ENCODE measurements around the gene EPN1. TPM values are rescaled to one million over a fixed set of nuclear protein-coding genes. Genes with fewer than 3 reads are reported as not detected.

Gene EPN1
- total and polyA plus RNA-seq, 2 of the 8 experiments (the other 6 are each of a cell fraction or from before 2014, with no cell fraction given), result 49.6 to 200 TPM

GRCh38 chr19:55680339-55681130 lies 5.5 kb downstream of the EPN1 start:
- H3K27ac ChIP-seq (ENCODE audit: low read depth, low read length), result no peak overlapping the region
- H4K20me1 ChIP-seq (replicated peaks in 1 of 2; ENCODE audit: control insufficient read depth in 1 of 2, insufficient read depth in 2 of 2, low read length in 2 of 2), result peaks cover 10 to 35% of the 10 kb centered on the region in 2 experiments
- no peaks in the 10 kb centered on the region for H3K27me3 ChIP-seq (replicated peaks in 1 of 4; ENCODE audit: control insufficient read depth in 3 of 4, extremely low read depth in 1 of 4, insufficient read depth in 3 of 4, low read length in 3 of 4)
- H3K36me3 ChIP-seq (ENCODE audit: control insufficient read depth in 2 of 4, insufficient read depth in 4 of 4, low read length in 3 of 4), result peaks cover 7 to 32% (median 23%) of the 10 kb centered on the region in 4 experiments; a peak in 7 of 8 replicates
- H3K14ac ChIP-seq (ENCODE audit: insufficient read length), result no peak overlapping the region
- no peak overlapping the region for H2BK12ac ChIP-seq (ENCODE audit: low read depth, low read length)
- peaks cover 4% of the 10 kb centered on the region; the same call in 1 of the 2 replicates for H3K23me2 ChIP-seq (ENCODE audit: low read depth, low read length)
- no peak overlapping the region; the same call in 1 of the 2 replicates for H2BK5ac ChIP-seq (ENCODE audit: low read depth, low read length)
- no peaks in the 10 kb centered on the region for H3K9me3 ChIP-seq (ENCODE audit: insufficient read depth in 2 of 2, low read depth in 1 of 2, low read length in 1 of 2)
- no peak overlapping the region for H4K91ac ChIP-seq (replicated peaks; ENCODE audit: insufficient read length, low read length)
- H3K79me2 ChIP-seq (ENCODE audit: control insufficient read depth in 1 of 2, insufficient read depth in 2 of 2, low read length in 2 of 2), result peaks cover 19 to 71% of the 10 kb centered on the region in 2 experiments
- POLR2A ChIA-PET (ENCODE audit: partially characterized antibody), result interaction anchor here (0.8 to 1.0 kb wide), 3 partner anchors 9 to 18 kb away, joined by 3 read pairs; no protein-coding TSS in a partner anchor
- FAIRE-seq (no peak), DNase-seq (ENCODE audit: low read depth in 1 of 2, low spot score in 2 of 2) (no peak)
- no peak overlapping the region for H3K4me3 ChIP-seq (ENCODE audit: extremely low read depth in 1 of 4, insufficient read depth in 2 of 4, low read depth in 3 of 4, low read length in 4 of 4)
- H2BK15ac ChIP-seq (ENCODE audit: low read length), result no peak overlapping the region
- TF ChIP-seq, protein P1, sequence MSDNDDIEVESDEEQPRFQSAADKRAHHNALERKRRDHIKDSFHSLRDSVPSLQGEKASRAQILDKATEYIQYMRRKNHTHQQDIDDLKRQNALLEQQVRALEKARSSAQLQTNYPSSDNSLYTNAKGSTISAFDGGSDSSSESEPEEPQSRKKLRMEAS (IDR thresholded peaks at IDR 0.05), result no peak
- TF ChIP-seq RNF2 (IDR thresholded peaks at IDR 0.05; ENCODE audit: borderline replicate concordance, low read depth, low read length, missing control alignments, poor library complexity, severe bottlenecking), result no peak
- TF ChIP-seq JUN (IDR thresholded peaks at IDR 0.05; ENCODE audit: low read depth, low read length), result no peak
- no peak for TF ChIP-seq RBBP5 (IDR thresholded peaks at IDR 0.05; ENCODE audit: borderline replicate concordance, low read depth, low read length)
- TF ChIP-seq SAP30 (IDR thresholded peaks at IDR 0.05; ENCODE audit: insufficient read depth, insufficient replicate concordance, low read length), result no peak
- TF ChIP-seq RXRA (IDR thresholded peaks at IDR 0.05; ENCODE audit: insufficient read depth, low read depth, low read length), result no peak
- TF ChIP-seq MAFK (IDR thresholded peaks at IDR 0.05; ENCODE audit: low read depth, low read length), result no peak
- no peak for TF ChIP-seq SUZ12 (IDR thresholded peaks at IDR 0.05; ENCODE audit: low read length)
- H3K18ac ChIP-seq (ENCODE audit: extremely low read depth, low read length), result no peak overlapping the region
- no peak overlapping the region for H3K56ac ChIP-seq (replicated peaks; ENCODE audit: insufficient read length, low read depth, low read length)
- H4K5ac ChIP-seq (ENCODE audit: insufficient read length, low read depth, low read length), result no peak overlapping the region
- no peak overlapping the region for H2AFZ ChIP-seq (ENCODE audit: low read length)
- H3K79me1 ChIP-seq (ENCODE audit: low read depth, low read length), result peaks cover 22% of the 10 kb centered on the region
- H4K8ac ChIP-seq (ENCODE audit: extremely low read depth, insufficient read depth, low read length), result no peak overlapping the region
- no peak overlapping the region for H3K23ac ChIP-seq (ENCODE audit: insufficient read length)
- no peak overlapping the region for H3K4me2 ChIP-seq (ENCODE audit: insufficient read depth in 1 of 2, low read depth in 2 of 2, low read length in 2 of 2)
- peaks cover 0 to 2% (median 0%) of the 10 kb centered on the region in 4 experiments; a peak in 2 of 7 replicates for H3K4me1 ChIP-seq (replicated peaks in 1 of 4; ENCODE audit: control insufficient read depth in 3 of 4, insufficient read depth in 4 of 4, low read length in 3 of 4)
- no peak overlapping the region for H2BK120ac ChIP-seq (replicated peaks; ENCODE audit: low read depth, low read length)
- H3K4ac ChIP-seq (replicated peaks; ENCODE audit: insufficient read length, low read depth, low read length), result no peak overlapping the region
- no peak overlapping the region for H2BK20ac ChIP-seq (ENCODE audit: low read length)
- H3K9ac ChIP-seq (replicated peaks in 1 of 4; ENCODE audit: extremely low read depth in 1 of 4, low read depth in 3 of 4, low read length in 3 of 4), result no peak overlapping the region
- 88% methylated on average over 20 of the region's 20 CpGs; no CpG with 5 or more reads in 1 of the 2 experiments for WGBS, 2 experiments (ENCODE audit: extremely low coverage in 1 of 2, insufficient coverage in 1 of 2, insufficient read length in 1 of 2, insufficient replicate concordance in 2 of 2, low coverage in 1 of 2, low lambda C conversion rate in 2 of 2, missing lambda C conversion rate in 1 of 2)
- CTCF ChIA-PET (ENCODE audit: partially characterized antibody), result interaction anchor here (1.2 to 1.4 kb wide), 2 partner anchors 23 to 26 kb away, joined by 3 to 5 read pairs; no protein-coding TSS in a partner anchor
- no peak overlapping the region for H2AK5ac ChIP-seq (ENCODE audit: low read depth, low read length)

All from H1 (cell line).